Mesenchymal stem cell (in vitro differentiated cells and primary cell): ENCODE results near the gene RABGAP1L.

Experiments used
- DNase-seq: peaks from one replicate; pipeline ENCODE4 v3.0.0-alpha.2; 2013
- H2AFZ ChIP-seq: one replicate; pipeline ENCODE4 v1.6.1; 2013; ENCODE audit warnings: low read depth, mild to moderate bottlenecking, control low read depth, inconsistent platforms, low read length, moderate library complexity
- H2AK5ac ChIP-seq: 2 replicates; pipeline ENCODE4 v1.6.1; 2013; ENCODE audit warnings: low read length, moderate library complexity, mild to moderate bottlenecking, inconsistent platforms; ENCODE audit not compliant: severe bottlenecking
- H2BK120ac ChIP-seq: one replicate; pipeline ENCODE4 v1.6.1; 2013; ENCODE audit warnings: low read depth, mild to moderate bottlenecking, inconsistent platforms, low read length, moderate library complexity
- H2BK12ac ChIP-seq, 2 experiments: one replicate each; pipeline ENCODE4 v1.6.1; 2013; ENCODE audit warnings: inconsistent platforms in 2 of 2, low read length in 2 of 2, mild to moderate bottlenecking in 2 of 2, moderate library complexity in 2 of 2, control low read depth in 1 of 2
- H2BK15ac ChIP-seq: one replicate; pipeline ENCODE4 v1.6.1; 2013; ENCODE audit warnings: mild to moderate bottlenecking, low read depth, inconsistent platforms; ENCODE audit not compliant: poor library complexity, severe bottlenecking
- H2BK5ac ChIP-seq: 2 replicates; pipeline ENCODE4 v1.6.1; 2013; ENCODE audit warnings: low read depth, mild to moderate bottlenecking, low read length, control low read depth, inconsistent platforms; ENCODE audit not compliant: poor library complexity, severe bottlenecking
- H3K14ac ChIP-seq, 2 experiments: one replicate each; pipeline ENCODE4 v1.6.1; 2013; ENCODE audit warnings: inconsistent platforms in 2 of 2, low read length in 2 of 2, control low read depth in 1 of 2, mild to moderate bottlenecking in 1 of 2, moderate library complexity in 1 of 2
- H3K18ac ChIP-seq, 2 experiments: one replicate each; pipeline ENCODE4 v1.6.1; 2013; ENCODE audit warnings: inconsistent platforms in 2 of 2, low read length in 2 of 2, control low read depth in 1 of 2, low read depth in 1 of 2, mild to moderate bottlenecking in 1 of 2
- H3K23ac ChIP-seq, 2 experiments: one replicate each; pipeline ENCODE4 v1.6.1; 2013; ENCODE audit warnings: inconsistent platforms in 2 of 2, low read length in 2 of 2, mild to moderate bottlenecking in 2 of 2, moderate library complexity in 2 of 2, control low read depth in 1 of 2
- H3K27ac ChIP-seq: 2 replicates; pipeline ENCODE4 v1.5.1; 2013; ENCODE audit warnings: mild to moderate bottlenecking, moderate library complexity, low read length, control low read depth, inconsistent platforms; ENCODE audit not compliant: poor library complexity, severe bottlenecking
- H3K27me3 ChIP-seq, 2 experiments: 2 replicates each; pipeline versions ENCODE4 v1.6.1 to v1.7.0; 2013; ENCODE audit warnings: low read length in 2 of 2, mild to moderate bottlenecking in 2 of 2, moderate library complexity in 2 of 2, control low read depth in 1 of 2, inconsistent platforms in 1 of 2; ENCODE audit not compliant: control insufficient read depth in 1 of 2, insufficient read depth in 1 of 2
- H3K36me3 ChIP-seq, 2 experiments: 2 replicates each; pipeline versions ENCODE4 v1.6.1 to v1.7.0; 2013; ENCODE audit warnings: low read length in 2 of 2, control low read depth in 1 of 2, inconsistent platforms in 1 of 2, low read depth in 1 of 2, mild to moderate bottlenecking in 1 of 2; ENCODE audit not compliant: insufficient read depth in 2 of 2, control insufficient read depth in 1 of 2
- H3K4ac ChIP-seq, 2 experiments: one replicate each; pipeline ENCODE4 v1.6.1; 2013; ENCODE audit warnings: inconsistent platforms in 2 of 2, low read length in 2 of 2, mild to moderate bottlenecking in 2 of 2, moderate library complexity in 2 of 2, control low read depth in 1 of 2, low read depth in 1 of 2
- H3K4me1 ChIP-seq: 2 replicates; pipeline ENCODE4 v1.6.1; 2013; ENCODE audit warnings: low read depth, low read length, control low read depth; ENCODE audit not compliant: control insufficient read depth, insufficient read depth
- H3K4me2 ChIP-seq: 2 replicates; pipeline ENCODE4 v1.6.1; 2013; ENCODE audit warnings: low read length, mild to moderate bottlenecking, inconsistent platforms; ENCODE audit not compliant: poor library complexity, severe bottlenecking
- H3K4me3 ChIP-seq, 2 experiments: 2 replicates each; pipeline versions ENCODE4 v1.5.1 to v1.7.0; 2013; ENCODE audit warnings: low read length in 2 of 2, mild to moderate bottlenecking in 2 of 2, control low read depth in 1 of 2, low read depth in 1 of 2; ENCODE audit not compliant: insufficient read depth in 1 of 2
- H3K79me1 ChIP-seq: replicated peaks from 2 replicates; pipeline ENCODE4 v1.6.1; 2013; ENCODE audit warnings: mild to moderate bottlenecking, control low read depth, low read length, inconsistent platforms; ENCODE audit not compliant: poor library complexity, severe bottlenecking
- H3K9ac ChIP-seq: 2 replicates; pipeline ENCODE4 v1.7.0; 2013; ENCODE audit warnings: mild to moderate bottlenecking, low read length, moderate library complexity
- H3K9me3 ChIP-seq: 2 replicates; pipeline ENCODE4 v1.7.0; 2013; ENCODE audit warnings: mild to moderate bottlenecking, low read length; ENCODE audit not compliant: control insufficient read depth
- H4K8ac ChIP-seq: one replicate; pipeline ENCODE4 v1.6.1; 2013; ENCODE audit warnings: inconsistent platforms, mild to moderate bottlenecking, low read length, moderate library complexity
- H4K91ac ChIP-seq: one replicate; pipeline ENCODE4 v1.6.1; 2013; ENCODE audit warnings: mild to moderate bottlenecking, low read length, inconsistent platforms
- WGBS: methylation state at CpG from one replicate; pipeline ENCODE4 v1.1.7; 2013; ENCODE audit warnings: mixed read lengths; 5-methylcytosine and 5-hydroxymethylcytosine counted together

The RABGAP1L gene

DNA sequence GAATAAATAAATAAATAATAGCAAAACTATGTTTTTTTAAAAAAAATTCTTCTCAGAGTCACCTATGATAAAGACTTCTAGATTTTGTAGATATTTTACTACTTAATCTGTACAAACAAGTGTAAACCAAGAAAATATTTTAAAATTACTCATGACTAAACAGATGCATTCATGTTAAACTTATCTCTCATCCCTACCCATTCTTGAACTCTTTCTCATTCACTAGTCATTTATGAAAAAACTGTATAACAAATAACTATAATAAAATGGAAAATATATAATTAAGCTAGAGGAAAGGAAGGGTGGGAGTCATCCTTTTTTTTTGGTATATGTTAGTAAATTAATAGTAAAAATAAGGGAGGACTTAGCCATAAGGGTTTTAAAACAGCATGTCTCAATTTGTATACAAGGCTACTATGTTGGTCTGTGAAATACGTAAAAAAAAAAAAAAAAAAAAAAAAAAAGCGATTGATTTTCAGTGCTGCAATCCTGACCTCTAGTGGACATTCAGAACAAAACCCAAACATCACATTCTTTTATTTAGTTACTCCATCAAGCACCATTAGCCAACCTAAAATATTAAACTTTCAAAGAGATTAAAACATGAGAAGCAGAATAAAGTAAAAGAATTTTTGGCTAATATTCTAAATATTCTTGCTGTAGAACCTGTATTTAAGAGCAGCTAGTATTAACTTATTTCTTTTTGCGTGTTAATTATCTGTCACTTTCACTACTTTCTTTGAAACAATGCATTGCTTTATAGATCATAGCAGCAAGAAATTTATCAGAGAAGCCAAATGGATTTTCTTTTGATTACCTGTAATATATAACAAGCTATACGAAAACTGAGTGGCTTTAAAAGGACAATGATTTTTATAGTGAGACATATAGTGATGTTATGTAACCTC, 584.6 kb downstream of the RABGAP1L start:
- H3K14ac ChIP-seq: no peak overlapping the region
- H4K91ac ChIP-seq: no peak overlapping the region
- H2BK120ac ChIP-seq: no peak overlapping the region
- H3K4me2 ChIP-seq: no peak overlapping the region
- no peak overlapping the region for H3K18ac ChIP-seq
- H3K27ac ChIP-seq: no peak overlapping the region
- H3K4me1 ChIP-seq: no peaks in the 10 kb centered on the region
- peak overlapping the region; percentile 51 for H3K9ac ChIP-seq
- H3K9me3 ChIP-seq: no peaks in the 10 kb centered on the region
- no peak overlapping the region for H2BK5ac ChIP-seq
- no peak overlapping the region for H2AK5ac ChIP-seq
- WGBS: no CpG with 5 or more reads among the region's 4 CpGs
- no peak overlapping the region for H2BK12ac ChIP-seq
- H2BK15ac ChIP-seq: no peak overlapping the region
- no peak overlapping the region for H3K23ac ChIP-seq
- no peaks in the 10 kb centered on the region for H3K79me1 ChIP-seq
- no peak overlapping the region for H4K8ac ChIP-seq
- no peak overlapping the region for H2AFZ ChIP-seq
- no peaks in the 10 kb centered on the region for H3K27me3 ChIP-seq
- no peak overlapping the region for H3K4me3 ChIP-seq
- peak; percentile 67 for DNase-seq
- no peak overlapping the region for H3K4ac ChIP-seq
- no peaks in the 10 kb centered on the region for H3K36me3 ChIP-seq

- Histone ChIP-seq H3K36me3 (no peaks in the 10 kb centered on the region), H3K18ac (no peak overlapping the region), H3K4me2 (no peak overlapping the region), H3K4me3 (no peak overlapping the region), H3K4ac (no peak overlapping the region), H3K79me1 (no peaks in the 10 kb centered on the region), H3K9me3 (no peaks in the 10 kb centered on the region), H2BK15ac (no peak overlapping the region), H4K8ac (no peak overlapping the region), H3K9ac (peak overlapping the region; percentile 51), H2BK5ac (no peak overlapping the region), H3K14ac (no peak overlapping the region), H2AFZ (no peak overlapping the region), H3K27me3 (no peaks in the 10 kb centered on the region), H2BK120ac (no peak overlapping the region), H3K23ac (no peak overlapping the region), H3K27ac (no peak overlapping the region), H2BK12ac (no peak overlapping the region), H3K4me1 (no peaks in the 10 kb centered on the region), H2AK5ac (no peak overlapping the region), H4K91ac (no peak overlapping the region)
- 80% methylated on average over 1 of the region's 2 CpGs for WGBS
- no peak for DNase-seq
These were observed 585.6 kb downstream of the RABGAP1L start for GRCh38 chr1:174744886-174745285.

- no peaks in the 10 kb centered on the region for H3K36me3 ChIP-seq
- no peak overlapping the region for H2BK120ac ChIP-seq
- no peak overlapping the region for H3K4me3 ChIP-seq
- no peak overlapping the region for H3K9ac ChIP-seq
- H2AK5ac ChIP-seq: no peak overlapping the region
- H4K91ac ChIP-seq: no peak overlapping the region
- H3K9me3 ChIP-seq: no peaks in the 10 kb centered on the region
- no peaks in the 10 kb centered on the region for H3K79me1 ChIP-seq
- no peak overlapping the region for H3K14ac ChIP-seq
- no peak overlapping the region for H2BK5ac ChIP-seq
- no peak overlapping the region for H3K23ac ChIP-seq
- no peak overlapping the region for H2AFZ ChIP-seq
- no peak for DNase-seq
- H2BK12ac ChIP-seq: no peak overlapping the region
- H3K27me3 ChIP-seq: no peaks in the 10 kb centered on the region
- H4K8ac ChIP-seq: no peak overlapping the region
- H3K4ac ChIP-seq: no peak overlapping the region
- 97% methylated on average over 2 of the region's 2 CpGs for WGBS
- no peak overlapping the region for H3K27ac ChIP-seq
- no peak overlapping the region for H3K4me2 ChIP-seq
- no peak overlapping the region for H3K18ac ChIP-seq
- no peaks in the 10 kb centered on the region for H3K4me1 ChIP-seq
- no peak overlapping the region for H2BK15ac ChIP-seq
These were observed 586.9 kb downstream of the RABGAP1L start for GRCh38 chr1:174746024-174746808.

DNA sequence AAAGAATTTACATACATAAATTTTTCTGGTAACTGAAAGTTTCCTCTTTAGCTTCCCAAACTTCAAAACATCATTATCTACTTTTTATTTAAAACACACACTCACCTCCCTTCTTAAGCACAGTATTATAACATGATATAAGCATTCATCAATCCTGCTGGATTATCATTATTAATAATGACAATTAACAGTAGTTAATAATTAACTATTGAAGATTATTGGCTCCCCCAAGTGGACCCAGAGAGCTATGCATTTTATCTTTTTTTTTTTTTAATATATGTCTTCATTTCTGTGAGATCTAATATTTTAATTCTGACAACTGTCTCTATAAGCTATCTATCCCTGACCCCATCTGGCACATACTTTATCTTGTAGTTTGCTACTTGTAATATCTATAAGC, 588.3 kb downstream of the RABGAP1L start:
- H3K4me1 ChIP-seq: no peaks in the 10 kb centered on the region
- no peak overlapping the region for H3K27ac ChIP-seq
- no peaks in the 10 kb centered on the region for H3K27me3 ChIP-seq
- H3K4me2 ChIP-seq: no peak overlapping the region
- no peak overlapping the region for H3K18ac ChIP-seq
- H3K4ac ChIP-seq: no peak overlapping the region
- H2AFZ ChIP-seq: no peak overlapping the region
- no peak overlapping the region for H3K9ac ChIP-seq
- H2BK120ac ChIP-seq: no peak overlapping the region
- no peak for DNase-seq
- no peak overlapping the region for H2BK12ac ChIP-seq
- no peak overlapping the region for H4K8ac ChIP-seq
- no peak overlapping the region for H2BK15ac ChIP-seq
- no peak overlapping the region for H2BK5ac ChIP-seq
- H3K79me1 ChIP-seq: no peaks in the 10 kb centered on the region
- no peak overlapping the region for H3K4me3 ChIP-seq
- H3K23ac ChIP-seq: no peak overlapping the region
- no peak overlapping the region for H3K14ac ChIP-seq
- no peaks in the 10 kb centered on the region for H3K36me3 ChIP-seq
- no peaks in the 10 kb centered on the region for H3K9me3 ChIP-seq
- no peak overlapping the region for H2AK5ac ChIP-seq
- H4K91ac ChIP-seq: no peak overlapping the region
